AG08395 (cell line): Measurements from ENCODE around the gene CAMK2D.
A peak's percentile ranks its signal among the peaks of the same experiment; 100 is the strongest.

Source experiments
- DNase-seq: peaks from one replicate; pipeline ENCODE4 v3.0.0; 2012; ENCODE audit warnings: mixed read lengths, low spot score

CAMK2D gene

DNA sequence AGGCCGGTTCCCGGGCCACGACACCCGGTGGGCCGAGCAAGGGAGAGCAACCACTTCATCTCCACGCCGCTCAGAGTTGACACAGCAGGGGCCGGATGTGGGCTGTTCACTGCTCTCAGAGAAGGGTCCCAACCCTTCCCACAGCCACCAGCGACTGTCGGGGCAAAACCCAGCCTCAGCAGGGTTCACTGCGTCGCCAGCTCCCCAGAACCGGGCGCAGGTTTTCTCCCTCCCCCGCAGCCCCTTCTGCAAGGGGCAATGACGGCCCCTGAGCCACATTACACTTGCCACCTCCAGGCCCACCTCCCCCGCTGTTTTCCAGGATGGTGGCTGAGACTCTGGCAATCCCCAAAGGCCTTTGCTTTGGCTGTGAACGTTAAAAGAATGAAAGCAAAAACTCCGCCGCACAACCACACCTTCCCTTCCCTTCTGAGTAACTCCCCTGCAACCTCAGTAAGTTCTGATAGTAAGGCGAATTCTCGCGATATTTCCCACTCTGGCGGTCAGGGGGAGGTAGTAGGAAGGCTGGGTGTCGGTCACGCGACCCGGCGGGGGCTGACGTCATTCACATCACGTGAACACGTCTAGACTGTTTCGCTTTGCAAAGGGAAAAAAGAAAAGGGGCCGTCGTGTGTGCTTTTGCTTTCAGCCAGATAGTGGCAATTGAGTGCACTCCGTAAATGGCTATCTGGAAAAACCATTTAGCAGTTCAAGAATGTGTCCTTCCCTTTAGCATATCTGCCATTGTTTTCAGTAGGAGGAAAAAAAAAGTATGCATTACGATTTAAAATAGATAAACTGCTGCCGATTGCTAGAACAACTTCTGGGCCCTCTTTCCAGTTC is 869 bp upstream of the CAMK2D start:
- peak; percentile 97 for DNase-seq

DNA sequence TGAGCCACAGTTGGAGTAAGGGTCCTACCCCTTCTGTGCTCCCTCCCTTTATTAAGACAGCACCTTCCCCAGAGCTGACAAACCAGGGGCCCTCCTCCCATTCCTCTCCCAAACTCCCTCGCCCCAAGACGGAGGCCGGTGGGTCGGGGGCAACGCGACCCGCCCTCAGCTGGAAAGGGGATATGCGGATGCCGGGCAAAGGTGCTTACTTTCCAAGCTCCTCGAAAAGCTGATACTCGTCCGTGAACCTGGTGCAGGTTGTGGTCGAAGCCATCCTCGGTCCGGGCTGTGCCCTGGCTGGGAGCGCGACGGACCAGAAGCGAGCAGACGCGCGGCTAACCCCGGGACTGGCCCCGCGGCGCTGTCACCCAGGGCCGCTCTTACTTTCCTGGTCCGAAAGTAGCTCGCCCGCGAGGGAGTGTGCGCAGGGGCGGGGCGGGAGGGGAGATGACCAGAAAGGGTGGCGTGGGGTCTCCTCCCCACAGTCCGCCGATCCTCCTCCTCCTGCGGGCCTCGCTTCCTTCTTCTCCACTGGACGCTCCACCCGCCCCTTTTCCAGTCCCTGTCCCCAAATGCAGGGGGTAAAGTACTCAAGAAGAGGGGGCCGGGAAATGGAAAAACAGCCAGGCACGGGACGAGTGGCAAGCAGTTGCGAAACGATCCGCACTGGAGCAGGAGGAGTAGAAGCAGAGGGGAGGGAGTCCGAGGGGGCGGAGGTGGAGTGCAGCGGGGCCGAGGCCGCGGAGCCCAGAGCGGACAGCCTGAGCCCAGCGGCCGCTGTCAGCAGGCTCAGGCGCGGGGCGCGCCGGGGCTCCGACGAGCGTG is 531 bp downstream of the CAMK2D start:
- DNase-seq = peak; percentile 72

DNA sequence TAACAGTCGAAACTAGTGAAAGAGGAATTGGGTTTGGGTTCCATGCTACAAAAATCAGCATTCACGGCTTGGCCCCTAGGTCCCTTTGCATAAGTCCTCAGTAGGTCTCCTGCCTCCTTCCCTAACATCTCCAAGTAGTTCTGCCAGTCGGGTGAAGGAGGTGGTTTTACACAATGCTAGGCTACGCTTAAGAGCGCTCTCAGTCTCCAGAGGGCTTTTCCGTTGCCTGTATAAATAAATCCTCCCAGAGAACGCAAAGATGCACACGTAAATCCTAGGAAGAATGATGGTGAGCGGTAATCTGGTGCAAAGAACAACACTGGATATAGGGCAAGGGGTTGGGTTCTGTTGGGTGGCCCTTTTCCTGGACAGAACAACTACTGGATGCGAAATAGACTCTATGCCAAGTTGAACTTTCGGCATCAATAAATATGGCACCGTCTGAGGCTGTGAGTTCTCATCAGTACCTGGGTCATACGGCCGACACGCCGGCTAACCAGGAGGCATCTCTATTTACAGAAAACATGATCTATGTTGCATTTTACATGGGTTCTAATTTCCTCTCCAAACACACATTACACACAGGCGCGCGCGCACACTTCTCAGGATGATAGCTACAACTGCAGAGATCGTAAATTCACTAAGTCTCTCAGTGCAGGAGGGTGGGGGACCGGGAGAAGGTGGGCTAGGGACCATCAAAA is 1.3 kb downstream of the CAMK2D start:
- peak; percentile 8 for DNase-seq

DNA sequence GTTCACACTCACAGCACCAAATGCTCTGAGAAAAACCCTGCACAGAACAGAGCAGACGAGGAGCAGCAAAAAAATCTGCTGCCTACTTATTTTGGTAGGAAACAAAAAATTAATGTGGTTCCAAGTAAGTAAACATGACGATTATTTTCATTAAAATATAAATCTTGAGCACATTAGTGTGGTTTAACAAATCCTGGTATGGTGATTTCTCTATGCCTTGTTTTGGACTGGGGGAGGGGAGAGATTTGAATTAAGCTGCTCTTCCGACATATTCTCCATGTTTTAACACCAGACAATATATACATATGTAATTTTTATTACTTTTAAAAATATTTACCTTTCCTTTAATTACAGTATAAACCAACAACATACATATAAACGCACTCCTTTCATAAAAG is 1.8 kb downstream of the CAMK2D start:
- no peak for DNase-seq

DNA sequence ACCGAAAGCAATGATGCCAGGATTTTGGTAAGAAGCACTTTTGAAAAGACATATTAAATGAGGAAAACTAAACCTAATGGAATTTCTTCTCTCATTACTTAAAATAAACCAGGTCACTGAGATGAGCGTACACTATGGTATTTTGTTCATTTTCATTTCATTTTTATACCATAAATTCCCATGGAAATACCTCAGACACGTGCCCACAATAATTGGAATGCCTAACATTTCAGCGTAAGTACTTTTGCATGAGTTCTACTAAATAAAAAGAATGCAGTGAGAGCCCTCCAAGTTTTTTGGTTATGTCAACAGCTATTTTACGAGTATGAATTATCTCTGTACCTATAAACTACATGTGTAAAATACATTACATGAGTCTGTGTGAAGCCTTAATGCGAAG is 3.2 kb downstream of the CAMK2D start:
- peak; percentile 54 for DNase-seq

DNA sequence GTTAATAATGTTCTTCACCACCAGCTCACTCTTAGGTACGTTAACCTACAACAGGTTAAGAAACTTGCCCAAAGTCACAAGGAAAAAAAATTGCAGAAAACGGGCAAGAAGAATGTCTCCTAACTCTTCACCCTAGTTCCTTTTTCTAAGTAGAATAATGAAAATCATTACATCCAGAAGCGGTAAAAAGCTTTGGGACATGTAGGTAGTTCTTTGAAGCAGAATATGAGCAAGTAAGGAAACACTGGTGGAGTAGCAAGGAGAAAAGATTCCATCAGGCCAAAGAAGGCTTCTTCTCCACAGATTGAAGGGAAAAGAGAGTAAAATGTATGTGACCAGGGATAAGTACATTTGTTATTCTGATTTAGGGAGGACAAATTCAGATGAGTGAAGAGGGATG is 4.1 kb downstream of the CAMK2D start:
- DNase-seq = no peak

DNA sequence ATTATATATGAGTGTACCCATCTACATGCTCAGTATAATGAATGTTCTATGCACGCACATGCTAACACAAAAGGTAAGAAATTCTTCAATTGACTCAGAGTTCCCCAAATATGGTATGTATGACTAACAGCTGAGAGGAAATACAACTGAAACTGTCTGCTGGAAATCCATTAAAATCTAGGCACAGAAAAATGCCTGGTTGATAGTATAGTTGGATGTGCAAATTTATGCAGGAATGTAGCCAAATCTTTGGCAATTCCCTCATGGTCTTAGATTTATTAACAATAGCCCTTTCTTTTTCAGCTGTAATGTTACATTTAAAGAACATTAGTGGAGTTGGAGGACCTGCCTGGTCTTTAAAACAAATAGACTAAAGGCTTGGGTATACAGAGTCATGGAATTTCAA is 5.5 kb downstream of the CAMK2D start:
- peak; percentile 17 for DNase-seq

DNA sequence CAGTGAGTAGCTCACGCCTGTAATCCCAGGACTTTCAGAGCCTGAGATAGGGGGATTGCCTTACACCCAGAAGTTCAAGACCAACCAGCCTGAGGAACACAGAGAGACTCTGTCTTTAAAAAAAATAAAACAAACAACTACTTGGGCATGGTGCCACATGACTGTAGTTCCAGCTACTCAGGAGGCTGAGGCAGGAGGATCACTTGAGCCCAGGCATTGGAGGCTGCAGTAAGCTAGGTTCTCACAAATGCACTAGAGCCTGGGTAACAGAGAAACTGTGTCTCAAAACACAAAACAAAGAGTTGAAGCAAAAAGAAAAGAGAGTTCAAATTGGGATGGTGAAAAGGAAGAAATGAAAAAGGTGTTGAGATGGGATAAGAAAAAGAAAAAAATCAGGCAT is 10.8 kb downstream of the CAMK2D start:
- DNase-seq = no peak

DNA sequence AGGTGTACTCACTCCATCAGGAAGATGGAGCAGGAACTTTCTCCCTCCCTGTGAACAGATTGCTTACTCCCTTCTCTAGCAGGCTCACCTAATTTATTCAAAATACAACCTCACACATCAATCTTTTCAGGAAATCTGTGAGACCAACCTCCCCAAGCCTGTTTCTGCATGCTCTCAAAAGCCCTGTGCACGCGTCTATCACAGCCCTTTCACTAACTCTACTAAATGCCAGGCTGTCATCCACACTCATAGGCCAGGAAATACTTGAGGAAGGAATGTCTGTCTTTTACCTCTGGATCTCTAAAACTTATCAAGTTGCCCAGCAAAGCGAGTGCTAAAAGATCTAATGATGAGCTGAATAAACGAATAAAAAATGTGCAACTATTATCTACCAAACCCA is 11.2 kb downstream of the CAMK2D start:
- DNase-seq = no peak

DNA sequence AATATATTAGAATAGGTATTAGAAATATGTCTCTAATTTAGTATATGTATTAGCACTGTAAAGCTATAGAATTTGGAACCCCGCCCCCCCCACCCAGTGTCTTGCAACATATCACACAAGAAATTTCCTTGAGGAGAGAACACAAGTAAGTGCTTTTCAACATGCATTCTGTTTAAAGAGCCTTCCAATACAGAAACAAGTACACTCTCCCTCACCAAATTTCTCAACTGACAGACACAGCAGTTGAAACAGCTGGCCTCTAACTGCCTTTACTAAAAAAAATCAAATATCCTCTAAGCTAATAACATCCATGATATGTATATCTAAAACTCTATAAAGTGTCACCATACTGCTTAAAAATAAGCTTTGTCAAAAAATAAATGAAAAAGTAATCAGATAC is 12.4 kb downstream of the CAMK2D start:
- no peak for DNase-seq

DNA sequence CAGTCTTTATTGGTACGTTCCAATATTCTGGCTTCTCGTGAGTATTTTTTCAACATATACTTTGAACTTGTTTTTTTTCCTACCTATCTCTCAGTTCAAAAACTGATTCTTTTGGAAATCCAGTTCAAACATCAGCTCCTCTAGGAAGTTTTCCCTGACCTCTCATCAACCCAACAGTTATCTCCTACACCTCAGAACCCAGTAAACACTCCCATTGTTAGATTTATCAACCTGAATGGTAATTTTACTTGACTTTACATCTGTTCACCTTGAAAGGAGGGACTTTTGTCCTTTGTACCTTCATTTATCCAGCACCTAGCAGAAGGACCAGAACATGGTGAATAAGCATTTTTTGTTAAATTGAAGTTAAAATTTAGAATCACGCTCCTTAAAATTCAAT is 13.6 kb downstream of the CAMK2D start:
- DNase-seq = no peak

DNA sequence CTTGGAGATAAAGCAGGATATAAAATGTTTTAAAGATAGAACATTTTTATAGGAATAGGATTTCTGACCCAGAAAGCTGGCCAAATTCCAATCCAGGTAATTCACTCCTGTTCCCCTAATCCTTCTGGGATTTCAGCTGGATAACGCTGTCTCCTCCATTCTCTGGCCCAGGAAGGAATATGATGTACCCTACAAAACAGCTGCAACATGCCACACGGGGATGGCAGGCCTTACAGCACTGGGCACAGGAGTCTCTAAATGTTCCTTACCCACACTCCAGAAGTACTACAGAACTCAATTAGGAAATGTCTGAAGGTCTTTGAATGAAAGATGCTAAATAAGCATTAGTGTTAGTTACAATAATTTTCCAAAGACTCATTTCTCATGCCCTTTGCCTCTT is 15.8 kb downstream of the CAMK2D start:
- DNase-seq = no peak

DNA sequence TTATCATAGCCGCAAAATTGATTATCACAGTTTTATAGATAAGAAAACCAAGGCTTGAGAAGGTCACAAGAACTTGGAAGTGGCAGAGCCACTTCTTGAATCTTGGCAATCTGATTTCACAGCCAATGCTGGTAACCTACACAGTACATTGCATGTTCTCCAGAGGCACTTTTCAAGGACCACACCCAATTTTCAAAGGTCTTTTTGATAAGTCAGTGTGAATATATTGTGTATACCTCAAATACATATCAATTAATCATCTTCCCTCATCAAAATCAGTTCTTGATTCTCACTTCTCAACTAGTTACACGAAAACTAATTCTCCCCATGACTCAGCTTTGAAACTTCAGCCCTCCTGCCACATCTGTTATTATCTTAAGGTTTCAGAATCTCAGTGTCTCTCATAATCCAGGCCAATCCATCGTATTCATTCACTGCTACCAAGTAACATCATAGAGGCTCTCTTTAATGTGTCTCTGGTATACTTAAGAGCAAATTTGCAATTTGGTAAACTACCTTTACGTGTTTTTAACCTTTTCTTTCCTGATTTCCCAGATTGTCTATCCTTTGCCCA is 16.8 kb downstream of the CAMK2D start:
- DNase-seq = no peak

DNA sequence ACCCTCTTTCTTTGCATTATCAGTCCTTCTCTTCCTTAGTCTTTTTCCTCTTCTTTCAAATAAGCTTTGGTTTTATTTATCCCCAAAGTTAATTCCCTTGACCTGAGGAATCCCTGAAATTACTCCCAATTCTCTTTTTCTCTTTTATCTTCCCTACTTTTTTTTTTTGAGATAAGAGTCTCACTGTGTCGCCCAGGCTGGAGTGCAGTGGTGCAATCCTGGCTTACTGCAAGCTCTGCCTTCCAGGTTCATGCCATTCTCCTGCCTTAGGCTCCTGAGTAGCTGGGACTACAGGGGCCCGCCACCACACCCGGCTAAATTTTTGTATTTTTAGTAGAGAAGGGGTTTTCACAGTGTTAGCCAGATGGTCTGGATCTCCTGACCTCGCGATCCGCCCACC is 17.8 kb downstream of the CAMK2D start:
- no peak for DNase-seq

DNA sequence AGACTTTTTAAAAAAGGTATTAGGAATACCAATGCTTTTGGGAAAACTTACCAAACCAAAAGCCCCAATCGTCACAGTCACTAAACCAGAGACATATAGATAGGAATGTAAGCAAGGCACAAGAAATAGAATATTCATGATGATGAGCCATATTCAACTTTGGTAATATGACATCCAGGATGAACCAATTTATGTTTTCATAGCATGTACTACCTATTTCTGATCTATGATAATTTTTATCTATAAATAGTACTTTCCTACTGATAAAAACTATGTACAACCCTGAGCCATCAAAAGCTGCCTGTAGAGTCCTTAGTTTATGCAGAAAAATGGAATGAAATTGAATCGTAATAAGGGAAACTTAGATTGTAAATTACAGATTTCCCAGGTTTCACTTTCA is 18.9 kb downstream of the CAMK2D start:
- no peak for DNase-seq

DNA sequence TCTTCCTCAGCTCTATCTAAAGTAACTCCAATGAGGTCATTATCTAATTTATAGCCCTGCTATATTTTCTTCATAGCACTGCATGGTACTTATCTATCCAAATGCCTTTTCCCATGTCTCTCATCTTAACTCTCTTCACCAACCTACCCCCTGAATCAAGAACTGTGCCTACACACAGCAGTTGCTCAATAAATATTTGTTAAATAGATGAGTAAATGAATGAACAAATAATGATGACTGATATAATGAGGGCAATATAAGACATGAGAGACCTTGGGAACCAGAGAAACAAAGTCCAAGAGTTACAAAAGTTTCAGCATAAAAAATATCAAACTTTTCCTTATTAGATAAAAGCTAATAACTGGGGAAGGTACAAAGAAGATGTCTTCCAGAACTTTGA is 19.6 kb downstream of the CAMK2D start:
- no peak for DNase-seq

DNA sequence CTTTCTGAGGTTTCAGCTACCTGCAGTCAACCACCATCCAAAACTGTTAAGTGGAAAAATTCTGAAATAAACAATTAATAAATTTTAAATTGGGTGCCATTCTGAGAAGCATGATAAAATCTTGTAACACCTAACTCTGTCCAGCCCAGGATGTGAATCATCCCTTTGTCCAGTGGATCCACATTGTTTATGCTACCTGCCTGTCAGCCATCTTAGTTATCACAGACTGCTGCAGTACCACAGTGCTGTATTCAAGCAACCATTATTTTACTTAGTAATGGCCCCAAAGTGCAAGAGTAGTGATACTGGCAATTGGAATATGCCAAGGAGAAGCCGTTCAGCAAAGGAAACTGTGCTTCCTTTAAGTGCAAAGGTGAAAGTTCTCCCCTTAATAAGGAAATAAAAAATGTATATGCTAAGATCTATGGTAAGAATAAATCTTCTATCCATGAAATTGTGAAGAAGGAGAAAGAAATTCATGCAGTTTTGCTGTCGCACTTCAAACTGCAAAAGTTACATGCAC is 20.6 kb downstream of the CAMK2D start:
- no peak for DNase-seq

DNA sequence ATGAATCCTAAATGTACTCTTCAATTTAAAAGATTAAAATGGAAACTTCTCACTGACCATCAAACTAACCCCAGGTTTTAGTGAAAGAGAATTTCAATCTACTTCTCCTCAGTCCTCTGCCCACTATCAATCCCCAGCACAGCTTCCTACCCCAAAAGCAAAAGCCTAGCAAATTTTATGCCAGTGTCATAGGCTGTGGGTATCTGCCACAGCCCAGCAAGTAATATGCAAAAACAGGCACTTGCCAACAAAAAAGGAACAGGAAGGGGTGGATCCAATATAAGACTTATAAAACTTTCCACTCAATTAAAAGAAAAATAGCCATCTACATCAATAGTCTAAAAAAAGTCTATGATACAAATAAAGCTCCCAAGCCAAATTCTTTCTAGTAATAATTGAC is 22.3 kb downstream of the CAMK2D start:
- DNase-seq = no peak

DNA sequence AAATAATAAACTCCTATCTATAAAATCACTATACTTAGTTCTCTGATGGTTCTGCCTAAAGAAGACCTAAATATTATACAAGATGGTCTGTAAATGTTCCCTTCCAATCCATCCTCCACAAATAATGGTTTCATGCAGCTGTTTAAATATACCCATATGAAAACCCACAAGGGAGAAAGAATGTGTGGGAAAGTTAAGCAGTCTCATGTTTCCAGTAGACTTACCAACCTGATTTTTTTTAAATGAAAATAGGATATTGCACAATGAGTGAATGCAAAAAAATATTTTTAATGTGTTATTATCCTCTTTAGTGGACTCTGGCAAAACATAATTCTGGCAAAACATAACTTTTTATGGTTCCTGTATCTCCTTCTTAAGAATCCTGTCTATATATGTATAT is 23.3 kb downstream of the CAMK2D start:
- DNase-seq = peak; percentile 18

DNA sequence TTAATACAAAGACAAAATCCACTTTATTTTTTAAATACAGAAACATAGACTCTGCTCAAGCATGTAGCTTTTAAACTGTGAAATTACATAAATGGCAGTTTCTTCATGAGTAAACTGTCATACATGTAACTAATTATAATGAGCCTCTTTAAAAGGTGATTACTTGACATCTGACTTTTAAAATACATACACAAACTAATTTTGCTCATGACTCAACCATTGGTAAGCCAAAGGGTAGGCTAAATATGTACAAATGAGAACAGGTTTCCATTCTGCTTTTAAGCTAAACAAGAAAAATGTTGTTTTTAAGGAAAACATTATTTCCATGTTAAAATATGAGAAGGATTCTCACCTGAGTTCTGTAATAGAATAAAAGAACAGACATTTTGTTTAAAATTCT is 27.9 kb downstream of the CAMK2D start:
- no peak for DNase-seq

DNA sequence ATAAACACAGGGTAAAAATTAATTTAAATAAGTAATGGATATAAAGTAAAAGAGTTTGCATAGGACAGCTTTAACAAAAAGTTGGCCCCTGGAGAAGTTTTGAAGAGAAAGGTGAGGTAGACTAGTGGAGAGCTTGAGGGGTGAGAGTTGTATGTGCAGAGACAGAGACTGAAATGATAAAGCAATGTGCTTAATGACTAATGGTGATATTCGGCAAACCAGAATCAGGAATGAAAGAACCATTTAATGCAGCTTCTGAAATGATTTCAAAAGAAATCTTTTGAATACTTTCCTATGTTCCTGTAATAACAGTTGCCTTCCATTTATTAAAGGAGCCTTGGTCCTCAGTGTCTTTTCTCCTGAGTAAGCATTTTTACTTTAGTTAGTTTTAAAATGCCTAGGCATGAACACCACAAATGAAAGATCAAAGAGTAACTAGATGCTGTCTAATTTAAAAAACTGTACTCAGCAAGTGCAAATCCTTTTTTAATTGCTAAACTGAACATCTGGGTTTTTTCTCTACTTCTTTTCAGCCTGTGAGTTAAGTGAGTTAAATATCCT is 28.5 kb downstream of the CAMK2D start:
- DNase-seq = no peak
